NCI-H1105 treated with DMSO at 0.1 percent for 48 hours (cell line): ENCODE results near the gene FGGY.

ENCODE experiments used
- DNase-seq: peaks from one replicate; lab custom pipeline; 2025; lab: John Stamatoyannopoulos, UW

Gene FGGY

DNA sequence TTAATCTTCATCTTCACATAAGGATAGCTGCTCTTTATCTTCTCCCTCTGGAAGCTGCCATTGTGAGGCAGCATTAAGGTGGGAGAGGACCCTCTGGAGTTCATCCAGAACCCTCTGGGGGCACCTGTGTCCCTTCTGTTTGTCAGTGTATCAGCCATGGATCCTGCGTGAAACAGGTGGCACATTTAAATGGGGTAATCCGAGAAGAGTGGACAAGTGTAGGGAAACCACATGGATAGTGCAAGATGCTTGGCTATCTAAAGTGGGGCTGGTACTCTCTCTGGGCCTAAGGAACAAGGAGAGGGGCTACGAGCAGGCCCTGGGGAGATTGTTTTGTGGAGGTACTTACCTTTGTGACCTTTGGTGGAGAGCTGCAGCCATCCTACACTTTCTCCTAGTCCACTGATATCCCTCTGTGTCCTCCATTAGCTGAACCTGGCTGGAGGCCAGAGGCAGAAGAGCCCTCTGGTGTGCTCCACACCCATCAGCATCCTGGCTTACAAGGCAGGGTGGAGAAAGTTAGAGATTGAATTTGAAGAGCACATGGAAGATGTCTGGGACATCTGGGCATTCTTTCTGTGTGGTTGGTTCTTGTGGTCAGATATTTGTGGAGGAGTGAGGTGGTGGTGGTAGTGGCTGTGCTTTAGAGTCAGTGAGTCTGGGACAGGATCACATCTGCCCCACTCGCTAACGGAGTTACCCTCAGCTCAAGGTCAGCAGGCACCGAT lies 117.7 kb downstream of the FGGY start:
- DNase-seq, result no peak

DNA sequence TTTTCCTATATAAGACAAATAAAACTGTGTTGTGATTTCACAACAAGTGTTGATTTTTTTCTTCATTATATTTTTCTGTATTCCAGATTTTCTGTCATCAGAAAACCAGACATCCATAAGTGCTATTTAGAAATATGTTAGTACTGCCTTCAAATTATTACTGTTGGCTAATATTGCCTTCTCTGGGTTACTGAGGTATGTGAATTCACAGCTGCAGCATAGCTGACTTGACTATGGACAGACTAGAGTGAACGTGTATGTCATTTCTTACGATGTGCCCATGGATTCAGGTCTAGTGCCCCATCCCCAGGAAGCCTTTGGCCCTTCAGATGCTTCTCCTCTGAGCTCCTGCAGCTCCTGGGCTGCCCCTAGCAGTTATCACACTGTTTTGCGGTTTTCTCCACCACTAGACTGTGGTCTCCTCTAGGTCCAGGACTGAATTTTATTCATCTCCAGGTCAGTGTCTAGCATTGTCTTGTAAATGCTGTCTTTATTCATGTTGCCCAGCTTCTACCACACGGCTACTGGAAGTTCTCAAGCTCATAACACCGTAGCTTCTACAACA lies 118.5 kb downstream of the FGGY start:
- DNase-seq, result no peak

DNA sequence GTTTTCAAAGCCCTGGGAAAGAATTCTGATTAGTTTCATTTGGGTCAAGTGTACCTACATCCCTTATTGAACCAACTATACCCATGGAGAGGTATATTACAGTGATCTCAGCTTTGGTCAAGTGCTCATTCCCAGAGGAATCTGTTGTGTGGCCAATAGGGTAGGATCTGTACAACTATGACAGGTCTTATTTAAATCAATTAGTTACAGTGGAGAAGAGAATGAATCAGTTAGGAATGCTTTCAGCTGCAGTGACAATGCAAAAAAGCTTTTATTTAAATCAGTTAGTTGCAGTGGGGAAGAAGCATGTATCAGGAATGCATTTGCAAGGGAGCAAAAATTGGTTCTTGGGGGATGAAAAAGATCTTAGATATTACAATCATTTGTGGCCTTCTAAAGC lies 119.0 kb downstream of the FGGY start:
- DNase-seq, result no peak

DNA sequence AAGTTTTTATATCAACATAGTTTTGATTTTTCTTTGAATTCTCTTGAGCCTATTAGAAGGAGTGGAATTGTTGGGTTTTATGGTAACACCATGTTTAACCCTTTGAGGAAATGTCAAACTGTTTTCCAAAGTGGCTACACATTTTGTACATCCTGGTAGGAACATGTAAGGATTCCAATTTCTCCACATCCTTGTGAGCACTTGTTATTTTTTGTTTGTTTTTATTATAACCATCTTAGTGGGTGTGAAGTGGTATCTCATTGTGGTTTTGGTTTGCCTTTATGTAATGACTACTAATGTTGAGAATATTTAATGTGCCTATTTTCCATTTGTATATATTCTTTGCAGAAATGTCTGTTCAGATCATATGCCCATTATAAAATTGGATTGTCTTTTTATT lies 120.5 kb downstream of the FGGY start:
- no peak for DNase-seq

DNA sequence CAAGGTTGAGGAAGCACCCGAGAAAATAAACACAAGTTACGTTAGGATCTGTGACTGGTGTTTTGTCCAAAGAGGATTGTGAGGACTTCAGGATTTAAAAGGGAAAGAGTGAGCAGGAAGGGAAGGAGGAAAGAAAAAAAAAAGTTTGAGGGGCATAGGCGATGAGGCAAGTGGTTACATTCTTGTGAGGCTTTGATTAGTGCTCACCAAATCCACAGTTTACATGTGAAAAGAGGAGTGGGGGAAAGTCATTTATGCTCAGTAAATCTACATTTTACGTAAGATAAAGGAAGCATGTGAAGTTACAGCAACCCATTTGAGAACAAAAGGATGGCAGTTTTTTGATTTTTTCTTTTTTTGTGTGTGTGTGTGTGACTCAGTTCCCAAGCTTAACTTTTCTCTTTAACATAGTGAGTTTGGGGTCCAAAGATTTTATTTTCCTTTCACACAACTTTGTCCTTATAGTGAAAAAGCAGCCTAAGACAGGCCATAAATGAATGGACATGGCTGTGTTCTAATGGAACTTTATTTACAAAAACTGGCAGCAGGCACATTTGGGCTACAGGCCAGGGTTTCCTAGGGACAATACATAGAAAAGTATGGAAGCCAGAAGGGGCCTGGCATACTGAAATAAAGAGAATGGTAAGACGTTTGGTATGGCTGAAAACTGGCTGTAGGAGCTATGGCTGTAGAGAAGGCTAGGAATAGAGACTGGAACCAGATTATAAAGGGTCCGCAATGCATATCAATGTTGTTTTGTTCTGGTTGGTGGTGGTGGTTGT lies 121.7 kb downstream of the FGGY start:
- no peak for DNase-seq

DNA sequence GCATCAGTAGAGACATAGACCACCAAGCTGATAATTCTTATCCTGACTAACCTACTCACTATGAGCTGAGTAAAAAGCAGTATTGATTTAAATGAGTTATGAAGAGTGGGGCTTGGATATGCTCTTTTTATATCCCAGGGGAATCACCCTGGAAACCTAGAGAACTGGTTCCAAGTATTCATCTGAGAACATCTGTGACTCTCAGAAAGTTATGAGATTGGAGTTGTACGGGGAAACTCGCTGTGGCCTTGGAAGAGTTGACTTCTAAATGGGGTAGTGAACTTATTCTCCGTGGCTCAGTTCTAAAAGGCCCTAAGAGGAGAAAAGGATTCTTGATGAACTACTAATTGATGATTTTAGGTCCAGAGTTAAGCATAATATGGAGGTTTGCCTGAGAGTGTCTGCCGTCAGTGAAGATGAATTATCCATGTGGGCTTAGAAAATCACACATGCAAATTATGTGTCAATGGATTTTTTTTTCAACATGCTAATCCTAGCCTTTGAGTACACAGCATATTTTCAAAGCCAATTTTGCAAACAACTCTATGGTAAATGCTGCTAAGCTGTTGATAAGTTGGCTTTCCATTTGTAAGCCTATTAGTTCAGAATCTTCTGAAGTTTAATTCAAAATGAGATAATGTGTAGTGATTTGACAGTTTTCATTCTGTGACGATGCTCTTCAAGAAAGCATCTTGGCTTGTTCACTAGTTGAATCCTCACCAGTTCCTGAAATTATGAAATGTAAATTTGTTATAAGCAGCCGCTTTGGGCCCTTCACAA lies 122.7 kb downstream of the FGGY start:
- no peak for DNase-seq

DNA sequence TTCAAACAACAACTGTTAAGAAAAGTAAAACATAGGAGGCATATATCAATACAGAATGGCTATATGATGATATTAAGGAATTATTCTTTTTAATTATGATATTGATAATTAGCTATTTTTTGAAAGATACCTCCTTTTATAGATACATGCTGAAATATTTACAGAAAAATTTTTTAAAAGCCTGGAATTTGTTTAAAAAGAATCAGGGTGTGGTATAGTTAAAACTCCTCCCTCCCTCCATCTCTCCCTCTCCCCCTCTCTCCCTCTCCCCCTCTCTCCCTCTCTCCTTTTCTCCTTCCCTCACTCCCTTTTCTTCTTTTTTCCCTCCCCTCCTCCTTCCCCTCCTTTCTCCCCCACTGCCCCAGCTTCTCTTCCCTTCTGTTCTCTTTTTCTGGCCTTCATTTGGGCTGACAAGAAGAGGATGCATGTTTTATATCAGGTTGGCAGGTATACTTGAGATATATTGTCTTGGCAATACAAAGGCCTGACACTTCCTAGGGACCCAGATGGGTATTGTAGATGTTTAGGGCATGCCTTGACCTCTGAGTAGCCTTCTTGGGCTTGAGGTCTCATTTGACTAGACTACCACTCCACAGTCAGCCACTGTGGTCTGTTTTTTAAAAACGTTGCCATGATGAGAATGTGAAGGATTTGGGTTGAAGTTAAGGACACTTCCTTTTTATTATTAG lies 124.5 kb downstream of the FGGY start:
- DNase-seq, result no peak

DNA sequence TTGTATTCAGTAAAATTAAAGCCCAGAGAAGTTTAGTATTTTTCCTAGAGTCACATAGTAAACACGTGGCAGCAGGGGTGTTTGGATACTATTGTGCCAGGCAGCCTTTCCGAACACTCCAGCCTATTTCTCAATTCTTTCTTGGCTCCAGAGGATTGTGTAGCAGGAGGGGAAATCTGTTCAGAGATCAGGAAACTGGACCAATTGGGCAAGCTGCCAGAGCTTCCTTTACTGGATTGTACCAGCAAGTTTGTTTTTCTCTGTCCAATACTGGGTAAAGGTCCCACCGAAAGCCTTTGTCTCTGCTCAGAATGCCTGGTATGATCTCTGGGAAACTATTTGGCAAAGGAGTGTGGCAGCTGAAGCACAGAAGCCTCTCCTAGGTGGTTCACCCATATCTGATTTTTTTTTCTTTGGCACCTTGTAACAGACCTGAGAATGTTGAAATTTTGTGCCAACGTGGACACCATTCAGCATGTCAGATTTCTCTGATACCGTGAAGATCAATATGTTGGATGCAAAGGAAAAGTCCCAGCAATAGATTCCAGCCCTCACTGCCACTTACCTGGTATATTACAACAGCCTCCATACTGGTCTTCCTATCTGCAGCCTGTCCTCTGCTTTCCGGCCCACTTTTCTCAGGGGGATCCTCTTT lies 126.2 kb downstream of the FGGY start:
- no peak for DNase-seq

DNA sequence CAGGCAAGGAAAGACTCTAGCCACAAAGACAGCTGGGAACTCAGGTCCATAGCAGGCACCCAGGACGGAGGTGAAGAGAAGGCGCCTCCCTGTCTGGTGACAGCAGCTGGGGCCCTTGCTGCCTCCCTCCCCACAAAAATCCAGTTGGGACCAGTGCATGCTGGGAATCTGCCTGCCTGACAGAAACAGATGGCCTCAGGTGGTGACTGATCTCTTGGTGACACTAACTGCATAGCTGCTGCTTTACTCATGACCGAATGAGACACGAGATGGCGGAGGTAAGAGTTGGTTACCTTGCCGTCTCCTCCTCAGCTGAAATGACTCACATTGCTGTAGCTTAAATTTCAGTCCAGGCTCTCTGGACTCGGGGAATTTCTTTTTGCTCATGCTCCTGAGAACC lies 130.3 kb downstream of the FGGY start:
- no peak for DNase-seq

DNA sequence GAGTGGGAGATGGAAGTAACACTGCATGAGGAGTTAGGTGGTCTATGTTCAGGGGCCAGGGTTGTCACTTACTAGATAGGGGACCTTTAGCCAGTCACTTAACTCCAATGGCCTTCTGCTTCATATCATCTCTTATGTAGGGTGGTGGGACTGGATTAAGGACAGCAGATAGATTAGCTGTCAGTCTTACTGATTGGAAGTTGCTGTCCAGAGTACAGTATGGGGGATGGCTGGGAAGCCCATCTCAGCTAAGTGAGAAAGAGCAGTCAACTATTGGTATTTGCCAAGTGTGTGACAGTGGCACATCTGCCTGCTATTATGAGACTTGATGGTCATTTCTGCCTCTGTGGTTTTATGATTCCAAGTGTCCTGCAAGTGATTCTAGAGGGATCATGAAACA lies 130.9 kb downstream of the FGGY start:
- DNase-seq, result no peak

DNA sequence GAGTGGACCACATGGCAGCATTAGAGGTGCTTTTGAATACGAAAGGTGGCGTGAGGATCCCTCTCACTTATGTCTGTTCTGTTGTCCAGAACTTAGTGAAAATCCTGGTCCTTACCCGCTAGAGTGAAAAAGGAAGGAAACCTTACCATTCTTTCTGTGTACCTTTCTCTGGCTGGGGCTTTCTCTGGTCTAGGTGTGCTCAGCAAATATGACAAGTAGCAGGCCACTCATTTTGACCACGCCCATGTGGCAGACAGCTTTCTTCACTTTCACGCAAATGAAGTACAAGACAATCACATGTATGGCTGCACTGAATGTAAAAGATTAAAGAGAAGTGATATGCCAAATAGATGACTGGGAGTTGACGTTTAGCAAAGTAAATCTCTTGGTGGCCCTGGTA lies 131.9 kb downstream of the FGGY start:
- no peak for DNase-seq

DNA sequence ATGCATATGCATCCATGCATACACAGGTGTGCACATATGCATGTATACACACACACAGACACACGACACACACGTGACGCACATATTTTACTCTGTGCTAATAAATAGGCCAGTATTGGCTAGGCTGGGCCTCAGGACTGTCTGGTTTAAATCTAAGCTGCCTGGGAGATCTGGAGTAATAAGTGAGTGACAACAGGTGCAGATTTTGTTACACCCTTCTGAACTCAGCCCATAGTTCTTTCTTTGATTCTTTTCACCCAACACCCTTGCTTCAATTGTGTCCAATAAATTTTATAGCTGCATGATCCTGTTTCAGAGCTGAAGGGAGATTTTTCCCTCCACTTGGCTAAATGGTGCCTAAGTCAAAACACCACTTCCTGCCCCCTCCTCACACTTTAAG lies 132.8 kb downstream of the FGGY start:
- no peak for DNase-seq

DNA sequence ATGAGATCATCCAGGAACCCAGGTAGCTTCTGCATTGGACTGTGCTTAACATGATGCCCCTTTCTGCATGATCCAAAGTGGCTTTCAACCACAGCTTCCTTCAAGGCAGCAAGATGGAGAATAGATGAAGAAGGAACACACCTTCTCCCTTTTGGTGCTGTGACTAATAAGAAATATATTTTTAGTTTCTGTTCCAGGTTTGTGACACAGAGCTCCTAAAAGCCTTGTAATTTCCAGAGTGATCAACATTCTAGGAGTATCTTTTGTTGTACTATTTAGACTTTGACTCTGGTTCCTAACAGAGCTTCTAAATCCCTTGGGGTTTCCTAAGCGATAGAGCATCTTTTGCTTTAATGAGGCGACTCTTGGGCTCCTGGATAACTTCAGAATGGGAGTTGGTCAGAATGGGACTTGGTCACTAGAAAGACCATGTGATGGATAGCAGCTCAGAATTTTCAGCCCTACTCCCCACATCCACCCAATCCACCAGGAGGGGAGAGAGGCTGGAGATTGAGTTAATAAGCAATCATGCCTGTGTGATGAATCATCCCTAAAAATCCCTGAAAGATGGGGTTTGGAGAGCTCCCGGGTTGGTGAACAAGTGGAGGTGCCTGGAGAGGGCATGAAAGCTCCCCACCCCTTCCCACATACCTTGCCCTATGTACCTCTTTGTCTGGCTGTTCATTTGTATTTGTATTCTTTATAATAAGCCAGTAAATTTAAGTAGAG lies 134.8 kb downstream of the FGGY start:
- no peak for DNase-seq

DNA sequence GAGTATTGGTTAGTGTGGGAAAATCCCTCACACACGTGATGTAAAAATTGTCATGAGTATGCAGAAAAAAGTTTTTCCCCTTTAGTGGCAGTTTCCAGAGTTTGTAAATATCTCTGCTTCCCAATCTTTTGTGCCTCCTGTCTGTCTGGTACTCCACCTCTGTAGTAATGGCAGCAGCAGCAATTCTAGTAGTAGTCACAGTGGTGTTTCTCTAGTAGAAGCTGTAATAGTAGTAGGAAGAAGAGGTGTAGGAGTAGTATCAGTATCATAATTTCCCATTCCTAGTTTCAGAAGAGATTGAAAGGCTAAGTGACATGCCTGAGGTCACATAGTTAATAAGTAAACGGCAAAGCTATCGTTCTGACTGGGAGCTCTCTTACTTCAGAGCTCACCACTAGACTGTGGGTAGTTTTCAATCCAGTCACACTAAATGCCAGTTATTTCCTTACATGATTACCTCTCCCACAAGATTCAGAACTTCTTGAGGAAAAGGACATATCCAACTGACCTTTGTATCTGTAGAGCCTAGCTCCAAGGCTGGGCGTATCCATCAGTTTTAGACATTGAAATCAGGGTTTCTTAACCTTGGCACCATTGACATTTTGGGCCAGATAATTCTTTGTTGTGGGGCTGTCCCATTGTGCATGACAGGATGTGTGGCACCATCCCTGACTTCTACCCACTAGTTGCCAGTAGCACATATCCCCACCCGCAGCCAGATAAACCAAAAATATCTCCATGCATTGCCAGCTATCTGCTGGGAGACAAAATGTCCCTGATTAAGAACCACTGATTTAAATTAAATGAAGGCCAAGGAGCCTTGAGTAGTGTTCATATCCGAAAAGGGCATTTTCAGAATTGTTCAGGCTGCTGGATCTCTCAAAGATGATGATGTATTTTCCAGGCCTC lies 135.9 kb downstream of the FGGY start:
- no peak for DNase-seq

DNA sequence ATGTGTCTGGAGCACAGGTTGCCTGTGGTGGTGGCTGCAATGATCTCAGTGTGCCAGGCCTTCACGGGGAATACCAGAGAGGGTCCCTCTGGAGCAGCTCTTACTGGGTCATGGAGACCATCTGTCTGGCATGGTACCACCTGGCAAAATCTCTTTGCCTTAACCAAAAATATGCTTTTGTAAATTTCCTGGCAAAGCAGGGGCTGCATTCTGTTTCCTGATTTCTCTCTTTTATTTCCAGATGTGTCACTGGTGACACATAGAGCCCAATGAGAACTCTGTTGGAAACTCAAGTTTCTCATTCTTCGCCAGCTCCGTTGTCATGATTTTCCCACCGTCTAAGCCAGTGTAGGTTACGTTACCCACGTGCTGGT lies 136.5 kb downstream of the FGGY start:
- DNase-seq, result no peak

DNA sequence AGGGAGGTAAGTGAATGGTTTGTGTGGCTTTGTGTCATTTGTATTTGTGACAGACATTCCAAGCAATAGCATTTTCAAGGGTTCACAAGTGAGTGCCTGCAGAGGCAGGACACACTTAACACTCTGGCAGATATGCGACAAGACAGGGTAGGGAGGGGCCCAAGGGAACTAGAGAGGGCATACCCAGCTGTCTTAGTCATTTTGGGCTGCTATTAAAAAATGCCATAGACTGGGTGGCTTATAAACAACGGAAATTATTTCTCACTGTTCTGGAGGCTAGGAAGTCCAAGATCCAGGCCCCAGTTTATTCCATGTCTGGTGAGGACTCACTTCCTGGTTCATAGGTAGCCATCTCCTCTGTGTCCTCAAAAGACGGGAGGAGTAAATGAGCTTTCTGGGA lies 137.4 kb downstream of the FGGY start:
- DNase-seq, result no peak

DNA sequence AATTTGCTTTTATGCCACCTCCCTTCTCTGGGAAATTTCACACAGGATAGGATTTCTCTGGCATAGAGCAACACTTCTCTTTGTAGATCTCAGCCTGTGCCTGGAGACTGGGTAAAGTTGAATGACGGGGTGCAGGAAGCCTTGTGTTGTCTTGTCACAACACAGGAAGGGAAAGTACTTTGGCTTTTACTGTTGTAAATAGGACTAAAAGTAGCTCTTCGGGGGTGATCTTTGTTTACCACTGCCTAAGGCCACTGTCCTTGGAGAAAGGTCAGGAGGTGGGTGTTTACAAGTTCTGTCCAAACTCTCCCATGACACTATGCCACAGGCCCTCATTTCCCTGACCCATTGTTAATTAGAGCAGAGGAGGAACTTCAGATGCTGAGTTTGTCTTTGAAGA lies 139.7 kb downstream of the FGGY start:
- DNase-seq, result no peak

DNA sequence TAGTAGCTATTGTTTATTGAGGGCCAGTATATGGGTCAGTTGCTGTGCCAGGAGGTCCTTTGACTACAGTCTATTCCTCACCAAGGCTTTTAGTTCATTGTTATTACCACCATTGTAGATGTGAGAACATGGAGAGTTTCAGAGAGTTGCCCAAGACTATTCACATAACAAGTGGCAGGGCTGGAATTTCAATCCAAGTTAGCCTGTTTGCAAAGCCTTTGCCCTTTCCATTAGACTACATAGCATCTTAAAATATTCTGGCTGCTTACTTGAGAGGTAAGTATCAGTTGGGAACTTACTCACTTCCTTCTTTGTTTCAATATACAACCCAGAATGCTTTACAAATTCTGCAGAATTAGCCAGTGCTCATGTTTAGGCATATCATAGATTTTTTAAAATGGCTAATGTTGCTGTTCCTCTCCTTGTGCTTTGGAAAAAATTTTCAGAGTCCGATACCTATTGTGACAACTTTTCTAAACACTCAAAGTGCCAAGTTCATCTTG lies 141.2 kb downstream of the FGGY start:
- no peak for DNase-seq

DNA sequence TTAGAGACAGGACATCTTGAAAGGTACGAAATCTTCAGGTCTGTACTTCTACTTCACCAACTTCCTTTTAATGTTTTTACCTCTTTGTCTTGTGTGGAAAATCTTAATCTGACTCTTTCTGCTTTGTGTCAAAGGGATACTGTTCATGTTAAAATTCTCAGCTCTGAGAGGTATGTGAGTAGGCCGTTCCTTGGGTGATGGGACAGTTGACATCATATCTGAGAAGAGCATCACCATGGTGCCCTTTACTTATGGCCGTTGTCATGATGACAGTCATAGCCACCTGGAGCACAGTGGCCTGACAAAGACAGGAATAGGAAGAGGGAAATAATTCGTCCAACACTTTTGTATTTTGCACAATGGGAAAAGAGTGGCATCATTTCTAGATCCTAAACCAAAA lies 145.6 kb downstream of the FGGY start:
- no peak for DNase-seq

DNA sequence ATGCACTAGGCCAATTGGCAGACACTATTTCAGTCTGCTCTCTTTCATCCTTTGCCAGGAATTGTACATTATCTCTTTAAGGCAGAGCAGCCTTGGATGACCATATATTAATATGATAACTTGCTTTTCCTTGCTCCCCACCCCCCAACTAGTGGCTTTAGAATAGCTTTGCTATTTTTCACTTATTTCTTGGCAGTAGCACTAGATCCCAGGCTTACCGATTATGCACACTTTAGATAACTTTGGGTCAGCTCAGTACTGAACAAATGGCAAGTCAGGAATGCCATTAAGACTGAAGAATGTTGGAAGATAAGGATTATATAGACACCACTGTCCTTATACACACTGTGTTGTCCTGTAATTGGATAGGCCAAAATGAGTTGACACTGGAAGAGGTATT lies 146.4 kb downstream of the FGGY start:
- DNase-seq, result no peak
